Naive thymus-derived CD4-positive, alpha-beta T cell (primary cell): Measurements from ENCODE around the gene YLPM1. TPM values are rescaled to one million over a fixed set of nuclear protein-coding genes. Genes with fewer than 3 reads are reported as not detected.

Experiments used
- ATAC-seq: fragments of 150-1000 bp; cut with Tn5 transposase; 2 replicates; pipeline ENCODE4 v1.10.0; 2021; ENCODE audit warnings: mild to moderate bottlenecking, moderate library complexity
- CTCF ChIA-PET: fragments of 350-600 bp; sonication (Branson Sonifier 250); formaldehyde crosslinking; loops from one replicate; lab custom pipeline; 2021; ENCODE audit warnings: antibody characterized with exemption; lab: Charles Lee
- POLR2A ChIA-PET: fragments of 350-600 bp; sonication (Branson Sonifier 250); formaldehyde crosslinking; loops from one replicate; lab custom pipeline; 2021; ENCODE audit warnings: antibody characterized with exemption, inconsistent platforms; lab: Charles Lee
- DNase-seq, 9 donors: peaks; one replicate each; pipeline versions ENCODE4 v3.0.0 to v3.0.0-alpha.2; 2020 to 2022; ENCODE audit warnings: mixed read lengths in 1 of 9
- H3K27ac ChIP-seq: one replicate; pipeline ENCODE4 v1.7.0; 2013; ENCODE audit warnings: mild to moderate bottlenecking, low read depth, low read length, moderate library complexity
- H3K27me3 ChIP-seq, 2 donors: one replicate each; pipeline ENCODE4 v1.7.0; 2013; ENCODE audit warnings: low read length in 2 of 2, mild to moderate bottlenecking in 2 of 2, moderate library complexity in 2 of 2; ENCODE audit not compliant: control insufficient read depth in 2 of 2, insufficient read depth in 2 of 2
- H3K36me3 ChIP-seq, 3 experiments: 1 replicate in 2 of 3; 2 replicates in 1 of 3; pipeline ENCODE4 v1.7.0; 2013; ENCODE audit warnings: low read length in 3 of 3, mild to moderate bottlenecking in 3 of 3, moderate library complexity in 1 of 3; ENCODE audit not compliant: insufficient read depth in 3 of 3, control insufficient read depth in 2 of 3
- H3K4me1 ChIP-seq, 2 donors: one replicate each; pipeline ENCODE4 v1.7.0; 2013; ENCODE audit warnings: low read length in 2 of 2, mild to moderate bottlenecking in 2 of 2, moderate library complexity in 1 of 2; ENCODE audit not compliant: control insufficient read depth in 2 of 2, insufficient read depth in 2 of 2
- H3K4me3 ChIP-seq: 2 replicates; pipeline ENCODE4 v1.7.0; 2013; ENCODE audit warnings: mild to moderate bottlenecking, low read length
- H3K9me3 ChIP-seq, 3 experiments: 1 replicate in 2 of 3; 2 replicates in 1 of 3; pipeline ENCODE4 v1.7.0; 2013; ENCODE audit warnings: low read length in 3 of 3; ENCODE audit not compliant: control insufficient read depth in 2 of 3
- H3K27ac Mint-ChIP-seq, 9 donors: one replicate each; pipeline ENCODE4 v1.8.0; 2020 to 2022; ENCODE audit warnings: mixed read lengths in 9 of 9, mild to moderate bottlenecking in 8 of 9, moderate library complexity in 5 of 9, inconsistent platforms in 2 of 9
- H3K27me3 Mint-ChIP-seq, 5 donors: one replicate each; pipeline ENCODE4 v1.8.0; 2021 to 2022; ENCODE audit warnings: mixed read lengths in 5 of 5, mild to moderate bottlenecking in 1 of 5
- H3K36me3 Mint-ChIP-seq, 5 donors: one replicate each; pipeline ENCODE4 v1.8.0; 2020 to 2022; ENCODE audit warnings: mixed read lengths in 5 of 5, mild to moderate bottlenecking in 3 of 5, inconsistent platforms in 1 of 5
- H3K4me1 Mint-ChIP-seq, 7 donors: one replicate each; pipeline ENCODE4 v1.8.0; 2020 to 2022; ENCODE audit warnings: mixed read lengths in 7 of 7, mild to moderate bottlenecking in 3 of 7, inconsistent platforms in 1 of 7
- H3K4me3 Mint-ChIP-seq, 10 donors: one replicate each; pipeline ENCODE4 v1.8.0; 2020 to 2022; ENCODE audit warnings: mild to moderate bottlenecking in 10 of 10, mixed read lengths in 10 of 10, moderate library complexity in 6 of 10, inconsistent platforms in 2 of 10
- H3K9me3 Mint-ChIP-seq, 11 donors: one replicate each; pipeline ENCODE4 v1.8.0; 2020 to 2022; ENCODE audit warnings: mixed read lengths in 11 of 11, mild to moderate bottlenecking in 4 of 11, inconsistent platforms in 1 of 11, moderate library complexity in 1 of 11
- intact Hi-C, 2 donors: fragments of 100-400 bp; cut with micrococcal nuclease; formaldehyde crosslinking; loops; one replicate each; pipeline ENCODE4 v1.15.1; 2023
- polyA plus RNA-seq, 2 donors: library from polyadenylated mRNA; unstranded; fragments of 300-500 nt; fragmentation: Illumina TruSeq; gene quantifications; one replicate each; pipeline ENCODE4 v1.2.3, GENCODE V29; 2021
- total RNA-seq, 6 experiments: library from RNA in 5 of 6; stranded (reverse) in 5 of 6; gene quantifications; 1 replicate in 5 of 6; 2 replicates in 1 of 6; pipeline ENCODE4 v1.2.3 and lab custom pipeline; 2021 to 2026

Gene YLPM1, protein sequence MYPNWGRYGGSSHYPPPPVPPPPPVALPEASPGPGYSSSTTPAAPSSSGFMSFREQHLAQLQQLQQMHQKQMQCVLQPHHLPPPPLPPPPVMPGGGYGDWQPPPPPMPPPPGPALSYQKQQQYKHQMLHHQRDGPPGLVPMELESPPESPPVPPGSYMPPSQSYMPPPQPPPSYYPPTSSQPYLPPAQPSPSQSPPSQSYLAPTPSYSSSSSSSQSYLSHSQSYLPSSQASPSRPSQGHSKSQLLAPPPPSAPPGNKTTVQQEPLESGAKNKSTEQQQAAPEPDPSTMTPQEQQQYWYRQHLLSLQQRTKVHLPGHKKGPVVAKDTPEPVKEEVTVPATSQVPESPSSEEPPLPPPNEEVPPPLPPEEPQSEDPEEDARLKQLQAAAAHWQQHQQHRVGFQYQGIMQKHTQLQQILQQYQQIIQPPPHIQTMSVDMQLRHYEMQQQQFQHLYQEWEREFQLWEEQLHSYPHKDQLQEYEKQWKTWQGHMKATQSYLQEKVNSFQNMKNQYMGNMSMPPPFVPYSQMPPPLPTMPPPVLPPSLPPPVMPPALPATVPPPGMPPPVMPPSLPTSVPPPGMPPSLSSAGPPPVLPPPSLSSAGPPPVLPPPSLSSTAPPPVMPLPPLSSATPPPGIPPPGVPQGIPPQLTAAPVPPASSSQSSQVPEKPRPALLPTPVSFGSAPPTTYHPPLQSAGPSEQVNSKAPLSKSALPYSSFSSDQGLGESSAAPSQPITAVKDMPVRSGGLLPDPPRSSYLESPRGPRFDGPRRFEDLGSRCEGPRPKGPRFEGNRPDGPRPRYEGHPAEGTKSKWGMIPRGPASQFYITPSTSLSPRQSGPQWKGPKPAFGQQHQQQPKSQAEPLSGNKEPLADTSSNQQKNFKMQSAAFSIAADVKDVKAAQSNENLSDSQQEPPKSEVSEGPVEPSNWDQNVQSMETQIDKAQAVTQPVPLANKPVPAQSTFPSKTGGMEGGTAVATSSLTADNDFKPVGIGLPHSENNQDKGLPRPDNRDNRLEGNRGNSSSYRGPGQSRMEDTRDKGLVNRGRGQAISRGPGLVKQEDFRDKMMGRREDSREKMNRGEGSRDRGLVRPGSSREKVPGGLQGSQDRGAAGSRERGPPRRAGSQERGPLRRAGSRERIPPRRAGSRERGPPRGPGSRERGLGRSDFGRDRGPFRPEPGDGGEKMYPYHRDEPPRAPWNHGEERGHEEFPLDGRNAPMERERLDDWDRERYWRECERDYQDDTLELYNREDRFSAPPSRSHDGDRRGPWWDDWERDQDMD (N-terminal part only)
- 100 to 1,000 TPM in 3 of 5 experiments, 10 to 100 TPM in 2; 84.7 to 119 (median 109) TPM for total RNA-seq
- 10 to 100 TPM; 13.5 to 26.8 TPM for polyA plus RNA-seq
- 180 reads per million, percentile 92 among the genes with 10 or more reads in this experiment for total RNA-seq (lab: John Stamatoyannopoulos, UW)

DNA sequence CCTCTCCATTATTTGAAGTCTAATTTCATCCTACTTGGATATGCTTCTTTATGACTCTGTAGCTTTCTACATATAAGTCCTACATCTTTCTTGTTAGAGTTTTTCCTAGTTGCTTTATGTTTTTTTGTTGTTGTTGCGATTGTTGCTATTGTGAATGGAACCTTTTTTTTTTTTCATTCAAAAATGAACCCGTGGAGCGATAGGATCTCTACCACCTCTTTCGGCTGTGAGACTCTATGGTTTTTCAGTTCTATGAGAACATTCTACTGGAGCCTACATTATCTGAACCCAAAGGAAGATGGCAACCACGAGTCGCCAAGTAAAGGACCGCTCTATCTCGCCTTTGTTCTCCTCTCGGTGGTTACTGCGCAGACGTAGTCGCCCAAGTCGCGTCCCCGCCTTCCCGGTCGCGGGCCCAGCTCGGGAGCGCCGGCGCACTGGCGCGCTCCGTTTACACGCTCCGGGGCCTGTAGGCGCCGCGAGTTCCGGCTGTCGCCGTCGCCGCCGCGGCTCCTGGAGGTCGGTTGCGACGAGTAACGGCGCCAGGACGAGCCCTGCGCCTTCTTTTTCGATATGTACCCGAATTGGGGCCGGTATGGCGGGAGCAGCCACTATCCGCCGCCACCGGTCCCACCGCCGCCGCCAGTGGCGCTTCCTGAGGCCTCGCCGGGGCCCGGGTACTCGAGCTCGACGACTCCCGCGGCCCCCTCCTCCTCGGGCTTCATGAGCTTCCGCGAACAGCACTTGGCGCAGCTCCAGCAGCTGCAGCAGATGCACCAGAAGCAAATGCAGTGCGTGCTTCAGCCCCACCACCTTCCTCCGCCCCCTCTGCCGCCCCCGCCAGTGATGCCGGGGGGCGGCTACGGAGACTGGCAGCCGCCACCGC, at the start of gene YLPM1:
Gene YLPM1, plus strand, starts transcription at position 400 of the 886 bp plus-strand sequence. Its CDS starts 174 bp downstream, at position 574.
- intact Hi-C loops = loop anchor here (1.0 to 10.0 kb wide), 17 partner anchors 30 to 1736 kb away; partner anchors contain the start of genes AREL1 (in 2 of the 2), EIF2B2 (in 2 of the 2), FCF1 (in 2 of the 2) and ISCA2 (in 2 of the 2)
- Mint-ChIP-seq H3K4me1 (peaks cover 43 to 56% (median 49%) of the 10 kb centered on the region in 7 donors), H3K27ac (peak within 1 kb of the TSS; percentile 87 to 97 (median 95)), H3K4me3 (peak within 1 kb of the TSS; percentile 86 to 99 (median 95)), H3K27me3 (peaks cover 0 to 2% (median 0%) of the 10 kb centered on the region in 5 donors), H3K36me3 (peaks cover 0 to 25% (median 11%) of the 10 kb centered on the region in 5 donors), H3K9me3 (no peaks in the 10 kb centered on the region)
- Histone ChIP-seq H3K9me3 (no peaks in the 10 kb centered on the region), H3K36me3 (peaks cover 0 to 6% (median 0%) of the 10 kb centered on the region in 3 experiments), H3K4me1 (peaks cover 31 to 38% of the 10 kb centered on the region in 2 donors), H3K4me3 (peak within 1 kb of the TSS; percentile 58), H3K27me3 (no peaks in the 10 kb centered on the region), H3K27ac (peak within 1 kb of the TSS; percentile 93)
- DNase-seq (peak; percentile 79 to 97 (median 95)), ATAC-seq (peak; percentile 98)
- ChIA-PET CTCF (interaction anchor here (0.6 to 1.9 kb wide), 12 partner anchors 9 to 1952 kb away, joined by 3 to 14 read pairs (median 4); partner anchors contain the start of gene LTBP2), POLR2A (interaction anchor here (0.5 to 2.7 kb wide), 31 partner anchors 9 to 950 kb away, joined by 3 to 22 read pairs (median 4); partner anchors contain the start of genes AREL1, FCF1 and LTBP2)

DNA sequence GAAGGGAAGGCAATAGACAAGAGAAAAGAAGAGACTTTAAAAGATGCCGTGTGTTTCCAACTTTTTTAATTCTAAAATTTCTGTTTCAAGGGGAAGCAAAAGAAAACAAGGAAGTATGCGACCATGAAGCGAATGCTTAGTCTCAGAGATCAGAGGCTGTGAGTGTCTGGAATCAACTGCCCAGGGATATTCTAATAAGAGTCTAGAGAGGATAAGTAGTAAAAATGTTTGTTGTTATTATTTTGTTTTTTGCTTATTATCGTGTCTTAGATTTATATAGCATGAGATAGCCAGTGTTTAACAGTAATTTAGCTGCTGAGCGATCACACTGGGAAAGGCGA, 49.8 kb upstream of the YLPM1 start:
- Histone ChIP-seq H3K27ac (peak overlapping the region; percentile 96), H3K4me3 (peak overlapping the region; percentile 75), H3K36me3 (peaks cover 3 to 36% (median 5%) of the 10 kb centered on the region in 3 experiments), H3K27me3 (no peaks in the 10 kb centered on the region), H3K9me3 (no peaks in the 10 kb centered on the region), H3K4me1 (peaks cover 9 to 24% of the 10 kb centered on the region in 2 donors)
- H3K4me3 Mint-ChIP-seq = peak overlapping the region; percentile 93 to 100 (median 97)
- H3K27ac Mint-ChIP-seq = peak overlapping the region; percentile 95 to 100 (median 98)
- peaks cover 7 to 27% (median 19%) of the 10 kb centered on the region in 5 donors for H3K36me3 Mint-ChIP-seq
- H3K4me1 Mint-ChIP-seq = peaks cover 33 to 75% (median 63%) of the 10 kb centered on the region in 7 donors
- no peaks in the 10 kb centered on the region for H3K9me3 Mint-ChIP-seq
- no peaks in the 10 kb centered on the region for H3K27me3 Mint-ChIP-seq
- ATAC-seq = peak; percentile 3
- ChIA-PET CTCF (interaction anchor here (0.6 kb wide), 1 partner anchor 357 kb away, joined by 3 read pairs; no protein-coding TSS in a partner anchor), POLR2A (interaction anchor here (0.5 to 1.7 kb wide), 5 partner anchors 18 to 95 kb away, joined by 3 to 8 read pairs (median 5); no protein-coding TSS in a partner anchor)
- intact Hi-C loops = loop anchor here (1.0 to 5.0 kb wide), 11 partner anchors 50 to 947 kb away; partner anchors contain the start of genes EIF2B2 (in 2 of the 2), ISCA2 (in 2 of the 2), NPC2 (in 2 of the 2) and YLPM1 (in 2 of the 2)
- no peak for DNase-seq

DNA sequence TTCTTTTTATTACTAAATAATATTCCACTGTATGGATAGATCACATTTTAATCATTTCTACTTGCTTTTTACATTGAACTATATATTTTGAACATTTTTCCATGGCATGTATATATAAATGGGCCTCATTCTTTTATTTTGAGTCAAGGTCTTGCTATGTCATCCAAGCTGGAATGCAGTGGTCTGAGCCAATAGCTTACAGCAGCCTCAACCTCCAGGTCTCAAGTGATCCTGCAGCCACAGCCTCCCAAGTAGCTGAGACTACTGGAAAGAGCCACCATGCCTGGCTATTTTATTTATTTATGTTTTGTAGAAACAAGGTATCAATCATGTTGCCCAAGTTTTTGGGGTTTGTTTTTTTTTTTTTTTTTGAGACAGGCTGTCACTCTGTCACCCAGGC, 42.6 kb upstream of the YLPM1 start:
- Histone ChIP-seq H3K4me3 (no peak overlapping the region), H3K36me3 (peaks cover 2 to 57% (median 6%) of the 10 kb centered on the region in 3 experiments), H3K4me1 (no peaks in the 10 kb centered on the region), H3K27ac (no peak overlapping the region), H3K9me3 (no peaks in the 10 kb centered on the region), H3K27me3 (no peaks in the 10 kb centered on the region)
- ChIA-PET POLR2A (no interaction called here), CTCF (no interaction called here)
- Mint-ChIP-seq H3K4me3 (no peak overlapping the region), H3K27me3 (no peaks in the 10 kb centered on the region), H3K27ac (no peak overlapping the region), H3K9me3 (no peaks in the 10 kb centered on the region), H3K36me3 (peaks cover 7 to 39% (median 27%) of the 10 kb centered on the region in 5 donors), H3K4me1 (peaks cover 2 to 14% (median 9%) of the 10 kb centered on the region in 7 donors)
- ATAC-seq (no peak), DNase-seq (no peak)
- intact Hi-C loops = no loop called here

DNA sequence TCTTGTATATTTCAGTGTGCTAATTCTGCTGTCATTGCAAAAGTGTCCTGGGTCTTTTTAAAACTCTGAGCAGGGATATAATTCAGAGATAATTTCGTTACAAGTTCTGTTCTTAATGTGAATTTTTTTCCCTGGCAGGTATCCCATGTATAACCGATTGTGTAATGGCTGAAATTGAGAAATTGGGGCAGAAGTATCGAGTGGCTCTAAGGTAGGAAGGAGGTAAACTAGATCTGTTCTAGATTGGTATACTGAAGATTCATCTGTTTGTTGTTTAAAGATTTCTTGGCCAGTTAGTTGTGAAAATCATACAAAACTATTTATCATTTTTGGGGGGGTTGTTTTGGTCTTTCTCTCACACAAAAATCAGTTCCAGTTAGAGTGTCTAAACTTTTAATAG, 40.0 kb upstream of the YLPM1 start:
- Mint-ChIP-seq H3K9me3 (no peaks in the 10 kb centered on the region), H3K36me3 (peaks cover 0 to 25% (median 19%) of the 10 kb centered on the region in 5 donors), H3K4me1 (peaks cover 0 to 5% (median 0%) of the 10 kb centered on the region in 7 donors), H3K27me3 (no peaks in the 10 kb centered on the region), H3K27ac (no peak overlapping the region), H3K4me3 (no peak overlapping the region)
- ATAC-seq (no peak), DNase-seq (no peak)
- Histone ChIP-seq H3K4me3 (no peak overlapping the region), H3K27ac (no peak overlapping the region), H3K9me3 (no peaks in the 10 kb centered on the region), H3K36me3 (peaks cover 0 to 40% (median 3%) of the 10 kb centered on the region in 3 experiments), H3K27me3 (no peaks in the 10 kb centered on the region), H3K4me1 (no peaks in the 10 kb centered on the region)
- intact Hi-C loops = no loop called here
- ChIA-PET CTCF (no interaction called here), POLR2A (no interaction called here)

DNA sequence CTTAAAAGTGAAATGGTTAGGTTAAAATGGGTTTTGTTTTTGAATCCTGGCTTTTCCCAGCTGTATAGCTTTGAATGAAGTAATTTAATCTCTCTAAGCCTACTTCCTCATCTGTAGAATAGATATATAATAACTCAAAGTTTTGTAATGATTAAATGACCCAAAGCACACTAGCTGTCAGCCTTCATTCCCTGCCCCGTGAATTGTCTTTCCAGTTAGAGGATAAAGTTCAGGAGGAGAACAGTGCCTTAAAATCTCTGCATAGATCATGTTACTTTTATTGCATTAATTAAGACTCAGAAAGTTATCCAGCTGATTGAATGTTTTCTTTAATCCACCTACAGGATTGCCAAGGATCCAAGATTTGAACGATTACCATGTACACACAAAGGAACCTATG, 30.7 kb upstream of the YLPM1 start:
- no peaks in the 10 kb centered on the region for H3K9me3 Mint-ChIP-seq
- CTCF ChIA-PET = no interaction called here
- H3K27me3 Mint-ChIP-seq = no peaks in the 10 kb centered on the region
- H3K27me3 ChIP-seq = no peaks in the 10 kb centered on the region
- no peaks in the 10 kb centered on the region for H3K4me1 ChIP-seq
- H3K4me1 Mint-ChIP-seq = peaks cover 0 to 7% (median 0%) of the 10 kb centered on the region in 7 donors
- no peak overlapping the region for H3K4me3 ChIP-seq
- POLR2A ChIA-PET = no interaction called here
- peaks cover 0 to 44% (median 15%) of the 10 kb centered on the region in 5 donors for H3K36me3 Mint-ChIP-seq
- ATAC-seq = no peak
- no peak overlapping the region for H3K4me3 Mint-ChIP-seq
- DNase-seq = no peak
- no peaks in the 10 kb centered on the region for H3K9me3 ChIP-seq
- peak overlapping the region in 1 of 9 donors; percentile 36 for H3K27ac Mint-ChIP-seq
- H3K27ac ChIP-seq = no peak overlapping the region
- H3K36me3 ChIP-seq = peaks cover 14 to 56% (median 19%) of the 10 kb centered on the region in 3 experiments
- intact Hi-C loops = no loop called here
